OCI-LY1 (cell line): ENCODE measurements around the gene ASB8.

Experiments used
- CTCF ChIP-seq: fragments of 200-600 bp; sonication (generic), shearing (Covaris generic); IDR thresholded peaks from 2 replicates; pipeline ENCODE4 v1.5.1; 2017; ENCODE audit warnings: mild to moderate bottlenecking, antibody characterized with exemption, low read length, moderate library complexity, mixed read lengths
- EZH2 ChIP-seq: fragments of 200-600 bp; sonication (generic), shearing (Covaris generic); IDR thresholded peaks from 2 replicates; pipeline ENCODE4 v1.8.0; 2017; ENCODE audit warnings: borderline replicate concordance, mixed run types, mild to moderate bottlenecking, antibody characterized with exemption, low read length, moderate library complexity, mixed read lengths

- TF ChIP-seq CTCF (no peak), EZH2 (no peak)
Measured at GRCh38 chr12:48104531-48104930, 52.8 kb downstream of the ASB8 start.
